NOMO-1 (cell line): ENCODE measurements around the gene NOC2L.

Experiments used
- DNase-seq, 2 experiments: peaks; one replicate each; lab custom pipeline; 2025; ENCODE audit not compliant: unreplicated experiment in 2 of 2; lab: John Stamatoyannopoulos, UW

Gene NOC2L

GRCh38 chr1:932776-933602, 26.1 kb downstream of the NOC2L start:
- no peak for DNase-seq

GRCh38 chr1:932173-932510, 26.9 kb downstream of the NOC2L start:
- DNase-seq, result no peak

GRCh38 chr1:931380-932172, 27.5 kb downstream of the NOC2L start:
- DNase-seq, result no peak

- DNase-seq, result no peak
Observed at GRCh38 chr1:930633-931138, 28.4 kb downstream of the NOC2L start.

GRCh38 chr1:929712-930632, 29.1 kb downstream of the NOC2L start:
- DNase-seq, result no peak

GRCh38 chr1:928825-929661, 30.0 kb downstream of the NOC2L start:
- no peak for DNase-seq

- DNase-seq, result no peak
Observed at GRCh38 chr1:927748-928147, 31.3 kb downstream of the NOC2L start.

- no peak for DNase-seq
Observed at GRCh38 chr1:927234-927633, 31.8 kb downstream of the NOC2L start.

- DNase-seq, result no peak
Observed at GRCh38 chr1:925561-926421, 33.3 kb downstream of the NOC2L start.

- DNase-seq, result peak in 1 of 2 experiments; percentile 48
Observed at GRCh38 chr1:924656-925560, 34.1 kb downstream of the NOC2L start.

- no peak for DNase-seq
Observed at GRCh38 chr1:923991-924655, 34.9 kb downstream of the NOC2L start.

GRCh38 chr1:923131-923990, 35.7 kb downstream of the NOC2L start, which contains the start of gene SAMD11:
TSS of gene SAMD11 (plus strand) at chr1:923923. CDS start at chr1:924432, 509 bp downstream.
- peak; percentile 61 to 71 for DNase-seq

GRCh38 chr1:921011-921837, 37.8 kb downstream of the NOC2L start:
- peak; percentile 64 to 68 for DNase-seq

- no peak for DNase-seq
Observed at GRCh38 chr1:920521-920920, 38.5 kb downstream of the NOC2L start.

- no peak for DNase-seq
Observed at GRCh38 chr1:920010-920409, 39.0 kb downstream of the NOC2L start.
